H9 (cell line): ENCODE measurements around the gene ZNF768. TPM values are rescaled to one million over a fixed set of nuclear protein-coding genes. Genes with fewer than 3 reads are reported as not detected.

Experiments
- DNase-seq: peaks from one replicate; pipeline ENCODE4 v3.0.0-alpha.2; 2017
- H2AFZ ChIP-seq: one replicate; pipeline ENCODE4 v1.6.1; 2013; ENCODE audit warnings: mild to moderate bottlenecking, low read length, control low read depth, moderate library complexity
- H2AK5ac ChIP-seq: 2 replicates; pipeline ENCODE4 v1.6.1; 2013; ENCODE audit warnings: low read length, control low read depth, mixed read lengths; ENCODE audit not compliant: insufficient read length
- H2BK120ac ChIP-seq: one replicate; pipeline ENCODE4 v1.6.1; 2013; ENCODE audit warnings: low read depth, mild to moderate bottlenecking, low read length, control low read depth, inconsistent platforms; ENCODE audit not compliant: poor library complexity, severe bottlenecking
- H2BK12ac ChIP-seq: 2 replicates; pipeline ENCODE4 v1.6.1; 2013; ENCODE audit warnings: low read length, control low read depth, mixed read lengths, low read depth; ENCODE audit not compliant: insufficient read length
- H2BK15ac ChIP-seq: 2 replicates; pipeline ENCODE4 v1.6.1; 2013; ENCODE audit warnings: low read depth, low read length, control low read depth
- H2BK20ac ChIP-seq: one replicate; pipeline ENCODE4 v1.6.1; 2013; ENCODE audit warnings: low read depth, mild to moderate bottlenecking, low read length, control low read depth, inconsistent platforms; ENCODE audit not compliant: poor library complexity, severe bottlenecking
- H2BK5ac ChIP-seq: 2 replicates; pipeline ENCODE4 v1.6.1; 2013; ENCODE audit warnings: low read length, control low read depth, mixed read lengths; ENCODE audit not compliant: insufficient read length
- H3K14ac ChIP-seq: 2 replicates; pipeline ENCODE4 v1.6.1; 2013; ENCODE audit warnings: low read length, control low read depth; ENCODE audit not compliant: insufficient read depth
- H3K18ac ChIP-seq: 2 replicates; pipeline ENCODE4 v1.6.1; 2013; ENCODE audit warnings: low read depth, mild to moderate bottlenecking, mixed read lengths, low read length, control low read depth; ENCODE audit not compliant: insufficient read length
- H3K23ac ChIP-seq: 2 replicates; pipeline ENCODE4 v1.6.1; 2013; ENCODE audit warnings: low read length, control low read depth, mixed read lengths, low read depth; ENCODE audit not compliant: insufficient read length
- H3K23me2 ChIP-seq: 2 replicates; pipeline ENCODE4 v1.6.1; 2013; ENCODE audit warnings: low read depth, mild to moderate bottlenecking, mixed read lengths, low read length, control low read depth; ENCODE audit not compliant: insufficient read length, poor library complexity, severe bottlenecking
- H3K27ac ChIP-seq: 2 replicates; pipeline ENCODE4 v1.5.1; 2013; ENCODE audit warnings: low read length, control low read depth, mixed read lengths, low read depth; ENCODE audit not compliant: insufficient read length
- H3K27me3 ChIP-seq: 2 replicates; pipeline ENCODE4 v1.6.1; 2013; ENCODE audit warnings: low read length, control low read depth, inconsistent platforms; ENCODE audit not compliant: insufficient read depth
- H3K4ac ChIP-seq: 2 replicates; pipeline ENCODE4 v1.6.1; 2013; ENCODE audit warnings: low read depth, mild to moderate bottlenecking, control low read depth, inconsistent platforms, low read length, moderate library complexity
- H3K4me1 ChIP-seq: 2 replicates; pipeline ENCODE4 v1.6.1; 2013; ENCODE audit warnings: low read length, control low read depth, inconsistent platforms; ENCODE audit not compliant: insufficient read depth
- H3K4me2 ChIP-seq: 2 replicates; pipeline ENCODE4 v1.6.1; 2013; ENCODE audit warnings: low read length, control low read depth, mixed read lengths; ENCODE audit not compliant: insufficient read length, insufficient read depth
- H3K56ac ChIP-seq: 2 replicates; pipeline ENCODE4 v1.6.1; 2013; ENCODE audit warnings: low read depth, mild to moderate bottlenecking, mixed read lengths, low read length, control low read depth; ENCODE audit not compliant: insufficient read length
- H3K79me1 ChIP-seq: 2 replicates; pipeline ENCODE4 v1.6.1; 2013; ENCODE audit warnings: low read depth, mild to moderate bottlenecking, moderate library complexity, low read length, control low read depth, inconsistent platforms; ENCODE audit not compliant: insufficient read depth, poor library complexity, severe bottlenecking
- H3K79me2 ChIP-seq: 2 replicates; pipeline ENCODE4 v1.6.1; 2013; ENCODE audit warnings: low read length, control low read depth, inconsistent platforms; ENCODE audit not compliant: insufficient read depth
- H3K9ac ChIP-seq: 2 replicates; pipeline ENCODE4 v1.6.1; 2013; ENCODE audit warnings: low read length, control low read depth, mixed read lengths; ENCODE audit not compliant: insufficient read length; ENCODE audit errors: extremely low read depth
- H3K9me3 ChIP-seq: one replicate; pipeline ENCODE4 v1.6.1; 2013; ENCODE audit warnings: low read depth, low read length, inconsistent platforms; ENCODE audit not compliant: control insufficient read depth
- H3T11ph ChIP-seq: one replicate; pipeline ENCODE4 v1.6.1; 2013; ENCODE audit warnings: mild to moderate bottlenecking, low read length, control low read depth, inconsistent platforms
- H4K20me1 ChIP-seq: one replicate; pipeline ENCODE4 v1.6.1; 2013; ENCODE audit not compliant: control insufficient read depth, insufficient read length, insufficient read depth
- H4K5ac ChIP-seq: 2 replicates; pipeline ENCODE4 v1.6.1; 2013; ENCODE audit warnings: low read depth, mild to moderate bottlenecking, mixed read lengths, low read length, control low read depth; ENCODE audit not compliant: insufficient read length
- H4K8ac ChIP-seq: replicated peaks from 2 replicates; pipeline ENCODE4 v1.6.1; 2013; ENCODE audit warnings: low read length, control low read depth, mixed read lengths, low read depth; ENCODE audit not compliant: insufficient read length
- H4K91ac ChIP-seq: 2 replicates; pipeline ENCODE4 v1.6.1; 2013; ENCODE audit warnings: low read depth, mild to moderate bottlenecking, moderate library complexity, mixed read lengths, low read length, control low read depth; ENCODE audit not compliant: insufficient read length
- H3K27ac Mint-ChIP-seq, 3 experiments: 2 replicates in 2 of 3; 3 replicates in 1 of 3; pipeline ENCODE4 v1.8.0; 2020 to 2021; ENCODE audit warnings: mixed read lengths in 3 of 3, mild to moderate bottlenecking in 1 of 3, moderate library complexity in 1 of 3
- H3K27me3 Mint-ChIP-seq: 2 replicates; pipeline ENCODE4 v1.8.0; 2021; ENCODE audit warnings: low read depth, mild to moderate bottlenecking, moderate library complexity, mixed read lengths
- H3K36me3 Mint-ChIP-seq, 3 experiments: 2 replicates in 2 of 3; 3 replicates in 1 of 3; pipeline ENCODE4 v1.8.0; 2020 to 2021; ENCODE audit warnings: low read depth in 3 of 3, mixed read lengths in 3 of 3; ENCODE audit not compliant: insufficient read depth in 1 of 3
- H3K4me1 Mint-ChIP-seq, 2 experiments: 2 replicates each; pipeline ENCODE4 v1.8.0; 2020; ENCODE audit warnings: mixed read lengths in 2 of 2
- H3K4me3 Mint-ChIP-seq, 2 experiments: 2 replicates in 1 of 2; 3 replicates in 1 of 2; pipeline ENCODE4 v1.8.0; 2020 to 2021; ENCODE audit warnings: mild to moderate bottlenecking in 2 of 2, mixed read lengths in 2 of 2, moderate library complexity in 1 of 2
- H3K9me3 Mint-ChIP-seq, 2 experiments: 2 replicates in 1 of 2; 3 replicates in 1 of 2; pipeline ENCODE4 v1.8.0; 2020; ENCODE audit warnings: mild to moderate bottlenecking in 2 of 2, mixed read lengths in 2 of 2, moderate library complexity in 1 of 2
- WGBS: extraction: QIAGEN DNeasy Blood & Tissue Kit; methylation state at CpG from one replicate; pipeline ENCODE4 v1.1.7; 2013; ENCODE audit warnings: missing lambda C conversion rate, low lambda C conversion rate, mixed read lengths; ENCODE audit not compliant: insufficient read length; ENCODE audit errors: extremely low coverage; 5-methylcytosine and 5-hydroxymethylcytosine counted together
- total RNA-seq: library from RNA; stranded (reverse); gene quantifications from 2 replicates; pipeline ENCODE4 v1.2.1, GENCODE V29; 2021
- TF ChIP-seq, protein P1 (sequence below): fragments of 200-600 bp; sonication (generic); conservative IDR thresholded peaks from 3 replicates; pipeline ENCODE4 v1.8.0; 2021; ENCODE audit warnings: antibody characterized with exemption, mild to moderate bottlenecking

ZNF768 gene
- total RNA-seq, 1 experiment from 2014 or later: 40.0 TPM

DNA sequence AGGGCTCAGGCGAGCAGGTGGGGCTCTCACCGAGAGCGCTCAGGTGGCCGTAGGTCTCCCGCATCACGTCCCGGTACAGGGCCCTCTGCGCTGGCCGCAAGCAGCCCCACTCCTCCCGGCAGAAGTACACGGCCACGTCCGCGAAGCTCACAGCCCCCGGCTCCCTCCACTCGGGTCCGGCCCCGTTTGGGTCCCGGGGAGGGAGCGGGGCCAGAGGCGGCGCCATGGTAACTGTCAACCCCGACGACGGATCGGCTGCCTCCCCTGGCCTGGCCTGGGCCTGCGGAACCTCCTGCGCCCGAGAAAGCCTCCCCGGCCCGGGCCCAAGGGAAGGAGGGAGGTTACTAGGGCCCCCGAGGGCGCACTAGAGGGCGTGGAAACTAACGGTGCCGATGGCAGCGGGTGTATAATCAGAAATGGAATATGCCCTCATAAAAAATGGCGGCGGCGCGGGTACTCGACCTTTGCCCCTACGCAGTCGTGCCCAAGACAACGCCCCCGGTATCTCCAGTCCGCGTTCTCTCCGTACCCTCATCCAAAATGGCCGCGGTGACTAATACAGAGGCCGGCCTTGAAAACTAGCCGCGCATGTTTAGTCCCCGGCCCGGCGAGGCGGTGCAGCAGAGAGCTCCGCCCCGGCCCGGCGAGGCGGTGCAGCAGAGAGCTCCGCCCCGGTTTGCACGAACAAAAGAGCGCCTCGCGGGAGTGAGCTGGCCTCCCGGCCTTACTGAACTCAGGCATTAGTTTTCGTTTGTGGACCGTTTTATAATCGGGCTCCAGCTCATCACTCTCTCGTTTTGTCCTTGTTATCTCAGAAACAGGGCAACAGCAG lies 31.8 kb upstream of the ZNF768 start, which contains the start of gene ZNF764:
ZNF764 (minus strand) TSS at position 418 of the 832 bp plus-strand sequence; CDS start at position 226, 192 bp downstream.
- H3K36me3 Mint-ChIP-seq: peaks cover 5 to 25% (median 23%) of the 10 kb centered on the region in 3 experiments
- H4K20me1 ChIP-seq: no peaks in the 10 kb centered on the region
- no peak within 1 kb of the TSS for H3K56ac ChIP-seq
- no peak within 1 kb of the TSS for H2BK12ac ChIP-seq
- H3K4ac ChIP-seq: no peak within 1 kb of the TSS
- no peaks in the 10 kb centered on the region for H3K79me2 ChIP-seq
- peak within 1 kb of the TSS; percentile 67 for H3K9ac ChIP-seq
- H3K14ac ChIP-seq: peak within 1 kb of the TSS; percentile 60
- H2BK20ac ChIP-seq: no peak within 1 kb of the TSS
- H3T11ph ChIP-seq: no peak within 1 kb of the TSS
- H3K4me1 ChIP-seq: no peaks in the 10 kb centered on the region; the same call in 1 of the 2 replicates
- H3K4me2 ChIP-seq: peak within 1 kb of the TSS; percentile 87
- no peak within 1 kb of the TSS for H2AFZ ChIP-seq
- H2BK5ac ChIP-seq: no peak within 1 kb of the TSS
- no peaks in the 10 kb centered on the region for H3K27me3 Mint-ChIP-seq
- peak within 1 kb of the TSS; percentile 29 for H4K5ac ChIP-seq
- H2BK120ac ChIP-seq: no peak within 1 kb of the TSS
- no peak within 1 kb of the TSS for H4K8ac ChIP-seq
- peak; percentile 97 for DNase-seq
- no peaks in the 10 kb centered on the region for H3K9me3 Mint-ChIP-seq
- peak within 1 kb of the TSS; percentile 72 for H3K18ac ChIP-seq
- no peak within 1 kb of the TSS for H4K91ac ChIP-seq
- no CpG with 5 or more reads among the region's 74 CpGs for WGBS
- TF ChIP-seq, protein P1, sequence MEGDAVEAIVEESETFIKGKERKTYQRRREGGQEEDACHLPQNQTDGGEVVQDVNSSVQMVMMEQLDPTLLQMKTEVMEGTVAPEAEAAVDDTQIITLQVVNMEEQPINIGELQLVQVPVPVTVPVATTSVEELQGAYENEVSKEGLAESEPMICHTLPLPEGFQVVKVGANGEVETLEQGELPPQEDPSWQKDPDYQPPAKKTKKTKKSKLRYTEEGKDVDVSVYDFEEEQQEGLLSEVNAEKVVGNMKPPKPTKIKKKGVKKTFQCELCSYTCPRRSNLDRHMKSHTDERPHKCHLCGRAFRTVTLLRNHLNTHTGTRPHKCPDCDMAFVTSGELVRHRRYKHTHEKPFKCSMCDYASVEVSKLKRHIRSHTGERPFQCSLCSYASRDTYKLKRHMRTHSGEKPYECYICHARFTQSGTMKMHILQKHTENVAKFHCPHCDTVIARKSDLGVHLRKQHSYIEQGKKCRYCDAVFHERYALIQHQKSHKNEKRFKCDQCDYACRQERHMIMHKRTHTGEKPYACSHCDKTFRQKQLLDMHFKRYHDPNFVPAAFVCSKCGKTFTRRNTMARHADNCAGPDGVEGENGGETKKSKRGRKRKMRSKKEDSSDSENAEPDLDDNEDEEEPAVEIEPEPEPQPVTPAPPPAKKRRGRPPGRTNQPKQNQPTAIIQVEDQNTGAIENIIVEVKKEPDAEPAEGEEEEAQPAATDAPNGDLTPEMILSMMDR: no peak
- peaks cover 8% of the 10 kb centered on the region for H3K23me2 ChIP-seq
- H3K79me1 ChIP-seq: no peaks in the 10 kb centered on the region
- H3K23ac ChIP-seq: no peak within 1 kb of the TSS
- no peaks in the 10 kb centered on the region for H3K9me3 ChIP-seq
- peak within 1 kb of the TSS; percentile 73 to 86 for H3K4me3 Mint-ChIP-seq
- peaks cover 14 to 27% of the 10 kb centered on the region in 2 experiments for H3K4me1 Mint-ChIP-seq
- no peak within 1 kb of the TSS for H2AK5ac ChIP-seq
- H3K27me3 ChIP-seq: no peaks in the 10 kb centered on the region
- H3K27ac Mint-ChIP-seq: peak within 1 kb of the TSS; percentile 94 to 97 (median 96); a peak in 6 of 7 replicates
- H3K27ac ChIP-seq: peak within 1 kb of the TSS; percentile 83
- H2BK15ac ChIP-seq: 0 out of 2 replicates have a peak within 1 kb of the TSS, but pooled peaks have one; percentile 86
